Measurements from ENCODE around the gene COL18A1. TPM values are rescaled to one million over a fixed set of nuclear protein-coding genes. Genes with fewer than 3 reads are reported as not detected.

COL18A1 gene
- total and polyA plus RNA-seq, 9 of the 15 experiments (the other 6 are each of a cell fraction or from before 2014, with no cell fraction given): 0.14 to 16.4 (median 2.0) TPM

GRCh38 chr21:45370575-45370974, 34.4 kb upstream of the COL18A1 start:
- H4K20me1 ChIP-seq (replicated peaks; ENCODE audit: control insufficient read depth, insufficient read depth, low read length): no peaks in the 10 kb centered on the region
- H3K4me2 ChIP-seq (ENCODE audit: insufficient read depth, low read length): peak overlapping the region; percentile 38; the same call in 1 of the 2 replicates
- H3K27me3 ChIP-seq (ENCODE audit: control insufficient read depth in 2 of 2, insufficient read depth in 2 of 2, low read length in 2 of 2): peaks cover 0 to 18% of the 10 kb centered on the region in 2 experiments; a peak in 1 of 5 replicates
- intact Hi-C loops (cut with micrococcal nuclease): no loop called here
- H3K4me1 ChIP-seq (replicated peaks in 1 of 2; ENCODE audit: control insufficient read depth in 2 of 2, insufficient read depth in 2 of 2, low read length in 2 of 2): peaks cover 11 to 41% of the 10 kb centered on the region in 2 experiments; a peak in 4 of 5 replicates
- H2AFZ ChIP-seq (ENCODE audit: low read depth, low read length): peak overlapping the region; percentile 68
- in situ Hi-C loops (cut with MboI): no loop called here
- 33% methylated on average over 14 of the region's 14 CpGs for WGBS (ENCODE audit: insufficient coverage, low coverage, missing lambda C conversion rate)
- BruUV-seq (replicated peaks): no TSS peak
- DNase-seq (ENCODE audit: extremely low read depth in 1 of 4, low spot score in 3 of 4) (no peak), FAIRE-seq (no peak), ATAC-seq (no peak)
- no peaks in the 10 kb centered on the region for H3K9me1 ChIP-seq (ENCODE audit: control insufficient read depth, insufficient read depth, low read length)
- H3K79me2 ChIP-seq (ENCODE audit: control insufficient read depth, insufficient read depth, low read length): no peaks in the 10 kb centered on the region
- no peaks in the 10 kb centered on the region for H3K36me3 ChIP-seq (ENCODE audit: control insufficient read depth, insufficient read depth, low read length)
- no peak overlapping the region for H3K4me3 ChIP-seq
- H3K9me3 ChIP-seq (replicated peaks; ENCODE audit: control insufficient read depth, insufficient read depth, low read depth, low read length): peaks cover 4% of the 10 kb centered on the region
- peak overlapping the region in 1 of 2 experiments; percentile 29; a peak in 2 of 4 replicates for H3K9ac ChIP-seq (ENCODE audit: insufficient read depth in 1 of 2, low read depth in 2 of 2, low read length in 2 of 2)
- ChIA-PET CTCF (ENCODE audit: low intra/inter-chr PET ratio) (no interaction called here), POLR2A (no interaction called here)
- no peak overlapping the region for H3K27ac ChIP-seq (ENCODE audit: extremely low read depth, low read depth, low read length)
- TF ChIP-seq JUN (IDR thresholded peaks at IDR 0.05; ENCODE audit: borderline replicate concordance, low read depth, low read length): no peak
- TF ChIP-seq JUN (CRISPR knock-in tag; IDR thresholded peaks at IDR 0.05; ENCODE audit: borderline replicate concordance): no peak
- TF ChIP-seq GABPB2 (CRISPR knock-in tag; conservative IDR thresholded peaks at IDR 0.05): no peak
- TF ChIP-seq ZNF699 (CRISPR knock-in tag; IDR thresholded peaks at IDR 0.05; ENCODE audit: insufficient replicate concordance): no peak
- no peak for TF ChIP-seq HMGN3 (IDR thresholded peaks at IDR 0.05; ENCODE audit: borderline replicate concordance, extremely low read depth, insufficient read length, low read depth, low read length)
- TF ChIP-seq JUND (IDR thresholded peaks at IDR 0.05; ENCODE audit: borderline replicate concordance, low read depth, low read length): no peak
- TF ChIP-seq JUND (tag; IDR thresholded peaks at IDR 0.05; ENCODE audit: borderline replicate concordance, low read depth, low read length): no peak
- no peak for TF ChIP-seq MED1 (CRISPR knock-in tag; IDR thresholded peaks at IDR 0.05; ENCODE audit: borderline replicate concordance)
- no peak for TF ChIP-seq PHF8 (IDR thresholded peaks at IDR 0.05; ENCODE audit: borderline replicate concordance, low read length)
- TF ChIP-seq ATF7 (IDR thresholded peaks at IDR 0.05): 0 out of 2 replicates have a peak, but pooled peaks have one; percentile 38
- peak; percentile 50; the same call in 1 of the 2 replicates for TF ChIP-seq ATF3 (IDR thresholded peaks at IDR 0.05)
- no peak for TF ChIP-seq ATF3 (CRISPR knock-in tag; conservative IDR thresholded peaks at IDR 0.05)
- TF ChIP-seq MYBL2 (IDR thresholded peaks at IDR 0.05; ENCODE audit: low read depth): no peak
- TF ChIP-seq MYBL2 (CRISPR knock-in tag; IDR thresholded peaks at IDR 0.05; ENCODE audit: borderline replicate concordance): no peak
- TF ChIP-seq ZBTB9 (CRISPR knock-in tag; IDR thresholded peaks at IDR 0.05): no peak
- TF ChIP-seq DEAF1 (CRISPR knock-in tag; IDR thresholded peaks at IDR 0.05): no peak
- TF ChIP-seq SMARCA4 (IDR thresholded peaks at IDR 0.05): no peak
- TF ChIP-seq ZNF134 (CRISPR knock-in tag; conservative IDR thresholded peaks at IDR 0.05): no peak
- TF ChIP-seq CHD2 (IDR thresholded peaks at IDR 0.05; ENCODE audit: low read depth, low read length): no peak
- peak; percentile 40; the same call in 1 of the 2 replicates for TF ChIP-seq CXXC5 (CRISPR knock-in tag; IDR thresholded peaks at IDR 0.05)
- TF ChIP-seq HNRNPK (IDR thresholded peaks at IDR 0.05; ENCODE audit: low read depth, low read length, poor library complexity, severe bottlenecking): no peak
- TF ChIP-seq MECOM (CRISPR knock-in tag; IDR thresholded peaks at IDR 0.05): no peak
